GF-D8 (cell line): ENCODE data around the gene EEFSEC.

Source experiments
- DNase-seq: peaks from one replicate; lab custom pipeline; 2025; lab: John Stamatoyannopoulos, UW

EEFSEC gene

GRCh38 chr3:128182656-128183055 is 29.4 kb downstream of the EEFSEC start:
- no peak for DNase-seq

- no peak for DNase-seq
Observed at GRCh38 chr3:128185630-128186447, 32.6 kb downstream of the EEFSEC start.

GRCh38 chr3:128187495-128187894 is 34.2 kb downstream of the EEFSEC start:
- no peak for DNase-seq

GRCh38 chr3:128188326-128188725 is 35.0 kb downstream of the EEFSEC start:
- DNase-seq: no peak

GRCh38 chr3:128188956-128189355 is 35.7 kb downstream of the EEFSEC start:
- no peak for DNase-seq

- DNase-seq: no peak
Observed at GRCh38 chr3:128190501-128190900, 37.2 kb downstream of the EEFSEC start.

- no peak for DNase-seq
Observed at GRCh38 chr3:128192131-128192530, 38.9 kb downstream of the EEFSEC start.

- DNase-seq: no peak
Observed at GRCh38 chr3:128193168-128193567, 39.9 kb downstream of the EEFSEC start.

- DNase-seq: no peak
Observed at GRCh38 chr3:128194843-128195242, 41.6 kb downstream of the EEFSEC start.

GRCh38 chr3:128195369-128195768 is 42.1 kb downstream of the EEFSEC start:
- no peak for DNase-seq

GRCh38 chr3:128195802-128196201 is 42.5 kb downstream of the EEFSEC start:
- no peak for DNase-seq

GRCh38 chr3:128196647-128197046 is 43.4 kb downstream of the EEFSEC start:
- no peak for DNase-seq

- DNase-seq: no peak
Observed at GRCh38 chr3:128197855-128198254, 44.6 kb downstream of the EEFSEC start.

GRCh38 chr3:128198313-128198712 is 45.0 kb downstream of the EEFSEC start:
- no peak for DNase-seq

GRCh38 chr3:128199110-128199509 is 45.8 kb downstream of the EEFSEC start:
- no peak for DNase-seq

GRCh38 chr3:128201158-128201755 is 48.0 kb downstream of the EEFSEC start:
- DNase-seq: no peak

- no peak for DNase-seq
Observed at GRCh38 chr3:128203169-128203568, 49.9 kb downstream of the EEFSEC start.

GRCh38 chr3:128205558-128206145 is 52.4 kb downstream of the EEFSEC start:
- DNase-seq: no peak

GRCh38 chr3:128207951-128208350 is 54.7 kb downstream of the EEFSEC start:
- no peak for DNase-seq

- DNase-seq: no peak
Observed at GRCh38 chr3:128210711-128211110, 57.4 kb downstream of the EEFSEC start.

GRCh38 chr3:128214056-128214455 is 60.8 kb downstream of the EEFSEC start:
- no peak for DNase-seq

GRCh38 chr3:128215290-128215689 is 62.0 kb downstream of the EEFSEC start:
- no peak for DNase-seq

GRCh38 chr3:128215800-128216495 is 62.7 kb downstream of the EEFSEC start:
- no peak for DNase-seq
